MCF 10A (cell line): ENCODE measurements around the gene TGFB2. TPM values are rescaled to one million over a fixed set of nuclear protein-coding genes. Genes with fewer than 3 reads are reported as not detected.

Experiments used
- BruUV-seq: library from RNA; stranded (reverse); fragments of 400-500 nt; replicated peaks from 2 replicates; lab custom pipeline; 2021; lab: Mats Ljungman, UMichigan
- CTCF ChIA-PET: fragments of 300-600 bp; sonication (Branson Sonifier 250); formaldehyde crosslinking; extraction: SDS; loops from one replicate; lab custom pipeline; 2021; ENCODE audit warnings: antibody characterized with exemption, inconsistent platforms; lab: Yijun Ruan, JAX
- POLR2A ChIA-PET: fragments of 300-600, 350-650 bp; sonication (Branson Sonifier 250); formaldehyde crosslinking; extraction: SDS; loops from one replicate; lab custom pipeline; 2020; ENCODE audit warnings: antibody characterized with exemption, inconsistent platforms; lab: Yijun Ruan, JAX
- DNase-seq: peaks from one replicate; pipeline ENCODE4 v3.0.0-alpha.2; 2018; ENCODE audit not compliant: unreplicated experiment
- H3K27ac Mint-ChIP-seq: one replicate; pipeline ENCODE4 v1.8.0; 2022; ENCODE audit warnings: mild to moderate bottlenecking, low read depth, mixed read lengths; ENCODE audit not compliant: unreplicated experiment
- H3K27me3 Mint-ChIP-seq: one replicate; pipeline ENCODE4 v1.8.0; 2022; ENCODE audit warnings: mixed read lengths; ENCODE audit not compliant: insufficient read depth, unreplicated experiment
- H3K36me3 Mint-ChIP-seq: one replicate; pipeline ENCODE4 v1.8.0; 2022; ENCODE audit warnings: mild to moderate bottlenecking, moderate library complexity, mixed read lengths; ENCODE audit not compliant: insufficient read depth, unreplicated experiment
- H3K4me1 Mint-ChIP-seq: one replicate; pipeline ENCODE4 v1.8.0; 2022; ENCODE audit warnings: mixed read lengths; ENCODE audit not compliant: insufficient read depth, unreplicated experiment
- H3K4me3 Mint-ChIP-seq: one replicate; pipeline ENCODE4 v1.8.0; 2022; ENCODE audit warnings: mild to moderate bottlenecking, moderate library complexity, mixed read lengths; ENCODE audit not compliant: unreplicated experiment
- H3K9me3 Mint-ChIP-seq: one replicate; pipeline ENCODE4 v1.8.0; 2022; ENCODE audit warnings: mixed read lengths; ENCODE audit not compliant: unreplicated experiment
- CTCF ChIP-seq: fragments of 200-600 bp; IDR thresholded peaks from one replicate; pipeline ENCODE4 v1.8.0; 2022; ENCODE audit warnings: antibody characterized with exemption, mild to moderate bottlenecking; ENCODE audit not compliant: unreplicated experiment
- intact Hi-C: fragments of 100-400 bp; cut with micrococcal nuclease; formaldehyde crosslinking; loops from 2 replicates; pipeline ENCODE4 v1.14.1; 2022
- total RNA-seq: library from RNA; stranded (reverse); gene quantifications from 2 replicates; pipeline ENCODE4 v1.2.3, GENCODE V29; 2022

Gene TGFB2
- total RNA-seq, 1 experiment from 2014 or later = 6.3 TPM

DNA sequence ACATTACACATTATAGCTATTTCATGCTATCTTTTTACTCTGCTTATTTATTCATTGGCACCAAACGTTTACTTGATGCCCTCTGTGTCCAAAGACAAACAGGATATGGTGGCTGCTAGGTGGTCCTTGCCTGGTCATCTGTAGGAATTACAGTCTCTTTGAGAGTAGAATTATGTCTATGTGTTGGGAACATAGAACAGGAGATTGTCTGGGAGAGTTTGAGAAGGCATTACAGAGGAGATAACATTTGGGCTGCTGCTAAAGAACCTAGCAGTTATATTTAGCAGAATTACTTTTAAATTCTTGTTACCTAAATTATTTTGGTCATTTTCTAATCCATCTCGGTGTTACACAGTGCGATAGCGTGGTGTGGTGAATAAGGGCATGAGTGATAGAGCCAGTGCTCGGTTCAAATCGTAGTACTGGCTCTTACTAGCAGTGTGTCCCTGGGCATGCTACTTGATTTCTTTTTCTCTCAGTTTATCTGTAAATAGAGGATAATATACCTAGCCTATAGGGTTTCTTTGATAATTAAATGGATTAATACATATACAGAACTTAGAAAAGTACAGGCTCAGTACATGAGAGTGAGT lies 39.6 kb upstream of the TGFB2 start:
- DNase-seq = no peak
- no TSS peak for BruUV-seq
- Mint-ChIP-seq H3K4me3 (no peak overlapping the region), H3K27me3 (no peaks in the 10 kb centered on the region), H3K27ac (peak overlapping the region; percentile 5), H3K4me1 (no peaks in the 10 kb centered on the region), H3K36me3 (peaks cover 66% of the 10 kb centered on the region), H3K9me3 (no peaks in the 10 kb centered on the region)
- intact Hi-C loops = no loop called here
- ChIA-PET CTCF (interaction anchor here (0.7 to 2.2 kb wide), 7 partner anchors 9 to 1507 kb away, joined by 4 to 6 read pairs (median 5); no protein-coding TSS in a partner anchor), POLR2A (interaction anchor here (0.7 to 1.1 kb wide), 2 partner anchors 12 to 855 kb away, joined by 3 read pairs; no protein-coding TSS in a partner anchor)
- TF ChIP-seq CTCF = no peak

DNA sequence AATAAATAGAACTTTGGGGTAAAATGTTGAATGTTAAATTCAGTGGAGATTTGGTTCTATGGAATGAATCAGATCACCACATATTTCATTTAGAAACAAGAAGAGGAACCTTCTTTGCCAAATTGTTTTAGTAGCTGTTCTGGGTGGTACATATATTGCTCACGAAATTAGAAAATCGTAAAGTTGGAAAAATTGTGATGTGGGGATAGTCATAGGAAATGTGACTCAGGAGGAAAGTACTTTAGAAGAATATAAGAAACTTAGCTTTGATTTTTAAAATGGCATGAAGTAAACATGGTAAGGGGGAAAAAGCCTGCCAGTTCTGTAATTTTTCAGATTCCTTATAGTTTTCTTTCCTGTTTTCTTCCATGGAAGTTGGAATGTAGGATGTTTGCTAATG lies 32.6 kb upstream of the TGFB2 start:
- no peak overlapping the region for H3K27ac Mint-ChIP-seq
- H3K27me3 Mint-ChIP-seq = no peaks in the 10 kb centered on the region
- intact Hi-C loops = no loop called here
- no peak for DNase-seq
- H3K4me3 Mint-ChIP-seq = no peak overlapping the region
- H3K36me3 Mint-ChIP-seq = peaks cover 65% of the 10 kb centered on the region
- ChIA-PET POLR2A (interaction anchor here (0.9 to 3.1 kb wide), 2 partner anchors 9 to 11 kb away, joined by 5 to 10 read pairs; no protein-coding TSS in a partner anchor), CTCF (interaction anchor here (0.5 to 4.1 kb wide), 7 partner anchors 9 to 1484 kb away, joined by 3 to 29 read pairs (median 4); no protein-coding TSS in a partner anchor)
- H3K9me3 Mint-ChIP-seq = no peaks in the 10 kb centered on the region
- BruUV-seq = no TSS peak
- no peak for TF ChIP-seq CTCF
- no peaks in the 10 kb centered on the region for H3K4me1 Mint-ChIP-seq

GRCh38 chr1:218314316-218314715 lies 30.8 kb upstream of the TGFB2 start:
- Mint-ChIP-seq H3K9me3 (no peaks in the 10 kb centered on the region), H3K27ac (no peak overlapping the region), H3K4me1 (no peaks in the 10 kb centered on the region), H3K36me3 (peaks cover 63% of the 10 kb centered on the region), H3K4me3 (no peak overlapping the region), H3K27me3 (no peaks in the 10 kb centered on the region)
- no peak for TF ChIP-seq CTCF
- BruUV-seq = no TSS peak
- CTCF ChIA-PET = interaction anchor here (0.6 to 1.8 kb wide), 5 partner anchors 9 to 583 kb away, joined by 3 to 15 read pairs (median 5); no protein-coding TSS in a partner anchor
- intact Hi-C loops = no loop called here
- POLR2A ChIA-PET = interaction anchor here (1.3 kb wide), 1 partner anchor 8 kb away, joined by 5 read pairs; no protein-coding TSS in a partner anchor
- DNase-seq = no peak

DNA sequence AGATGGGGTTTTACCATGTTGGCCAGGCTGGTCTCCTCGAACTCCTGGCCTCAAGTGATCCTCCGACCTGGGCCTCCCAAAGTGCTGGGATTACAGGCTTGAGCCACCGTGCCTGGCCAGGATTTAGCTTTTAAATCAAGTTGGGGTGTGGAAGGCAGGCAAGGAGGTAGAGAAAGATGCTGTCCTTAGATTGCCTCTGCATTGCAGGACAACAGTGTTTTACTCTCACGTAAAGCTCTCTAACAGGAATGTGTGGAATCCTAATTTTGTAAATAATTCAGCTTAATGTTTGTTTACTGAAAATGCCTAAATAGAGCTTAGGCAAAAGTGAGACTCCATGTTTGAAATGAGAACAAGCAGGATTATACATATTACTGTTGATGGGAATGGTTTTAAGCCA lies 29.5 kb upstream of the TGFB2 start:
- Mint-ChIP-seq H3K27ac (no peak overlapping the region), H3K4me3 (no peak overlapping the region), H3K4me1 (no peaks in the 10 kb centered on the region), H3K27me3 (no peaks in the 10 kb centered on the region), H3K36me3 (peaks cover 63% of the 10 kb centered on the region), H3K9me3 (no peaks in the 10 kb centered on the region)
- BruUV-seq = no TSS peak
- TF ChIP-seq CTCF = no peak
- CTCF ChIA-PET = interaction anchor here (0.6 to 1.1 kb wide), 5 partner anchors 14 to 650 kb away, joined by 3 to 7 read pairs (median 3); no protein-coding TSS in a partner anchor
- DNase-seq = no peak
- intact Hi-C loops = no loop called here
- POLR2A ChIA-PET = interaction anchor here (0.5 kb wide), 1 partner anchor 895 kb away, joined by 4 read pairs; no protein-coding TSS in a partner anchor
